KOPT-K1 (cell line): Measurements from ENCODE around the gene USP22.

Experiments
- H3K27ac ChIP-seq: fragments of 200-600 bp; sonication (generic); 2 replicates; pipeline ENCODE4 v1.5.1; 2016; ENCODE audit warnings: antibody characterized with exemption, mild to moderate bottlenecking, low read depth, low read length; ENCODE audit not compliant: poor library complexity, severe bottlenecking
- H3K36me3 ChIP-seq: fragments of 200-600 bp; sonication (generic); 2 replicates; pipeline ENCODE4 v1.5.1; 2017; ENCODE audit warnings: antibody characterized with exemption, mild to moderate bottlenecking, low read length, moderate library complexity; ENCODE audit not compliant: insufficient read depth
- H3K9me3 ChIP-seq: fragments of 200-600 bp; sonication (generic); 2 replicates; pipeline ENCODE4 v1.5.1; 2017; ENCODE audit warnings: antibody characterized with exemption, low read length, mild to moderate bottlenecking; ENCODE audit not compliant: insufficient read depth, poor library complexity, severe bottlenecking

Gene USP22

DNA sequence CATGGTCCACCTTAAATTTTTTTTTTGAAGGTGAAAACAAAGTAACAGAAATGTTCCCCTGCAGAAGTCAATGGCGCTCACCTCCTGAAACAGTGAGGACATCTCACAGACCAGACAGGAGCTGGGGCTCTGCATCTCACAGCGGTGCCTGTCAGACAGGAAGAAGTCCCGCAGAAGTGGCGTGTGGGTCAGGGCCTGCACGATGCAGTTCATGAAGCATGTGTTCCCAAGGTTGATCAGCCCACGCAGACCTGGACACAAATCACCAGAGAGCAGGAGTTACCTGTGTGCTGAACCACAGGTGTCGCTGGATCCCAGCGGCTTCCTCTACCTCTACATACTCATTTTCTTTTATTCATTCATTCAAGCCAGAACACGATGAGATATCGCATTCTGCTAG is 24.9 kb downstream of the USP22 start:
- Histone ChIP-seq H3K9me3 (no peaks in the 10 kb centered on the region), H3K36me3 (peaks cover 99% of the 10 kb centered on the region), H3K27ac (no peak overlapping the region)

DNA sequence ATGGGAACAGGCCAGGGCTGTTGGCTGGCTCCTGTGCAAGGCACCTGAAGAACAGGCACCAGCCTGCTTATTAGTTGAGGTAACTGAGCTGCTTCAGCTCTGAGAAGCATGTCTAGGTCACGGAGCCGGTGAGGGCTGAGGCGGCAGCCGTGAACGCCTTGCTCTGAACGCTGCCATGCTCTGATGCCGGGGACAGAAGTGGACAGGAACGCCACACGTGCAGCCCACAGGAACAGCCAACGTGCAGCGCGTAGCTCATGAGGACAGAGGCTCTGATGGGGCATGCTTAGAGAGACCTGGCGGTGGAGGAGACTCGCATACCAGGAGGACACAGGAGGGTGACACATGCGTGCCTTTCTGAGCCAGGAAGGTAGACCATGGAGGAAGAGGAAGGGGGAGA is 25.6 kb downstream of the USP22 start:
- H3K27ac ChIP-seq, result no peak overlapping the region
- H3K9me3 ChIP-seq, result no peaks in the 10 kb centered on the region
- H3K36me3 ChIP-seq, result peaks cover 99% of the 10 kb centered on the region

DNA sequence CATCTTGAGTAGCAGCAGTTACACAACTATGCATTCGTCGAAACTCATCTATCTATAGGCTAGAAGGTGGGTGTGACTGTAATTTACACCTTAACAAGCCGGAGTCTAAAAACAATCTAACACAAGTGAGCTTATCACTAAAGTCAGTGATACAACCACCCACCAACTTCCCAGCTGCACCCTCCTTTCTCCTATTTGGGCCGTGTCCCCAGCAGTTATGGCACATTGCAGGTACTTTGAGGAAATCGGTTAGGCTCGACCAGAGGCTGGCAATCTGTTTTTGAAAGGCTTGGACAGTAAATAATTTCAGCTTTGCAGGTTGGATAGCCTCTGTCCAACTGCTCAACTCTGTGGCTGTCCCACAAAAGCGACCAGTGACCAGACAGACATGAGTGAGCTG is 26.0 kb downstream of the USP22 start:
- peaks cover 100% of the 10 kb centered on the region for H3K36me3 ChIP-seq

DNA sequence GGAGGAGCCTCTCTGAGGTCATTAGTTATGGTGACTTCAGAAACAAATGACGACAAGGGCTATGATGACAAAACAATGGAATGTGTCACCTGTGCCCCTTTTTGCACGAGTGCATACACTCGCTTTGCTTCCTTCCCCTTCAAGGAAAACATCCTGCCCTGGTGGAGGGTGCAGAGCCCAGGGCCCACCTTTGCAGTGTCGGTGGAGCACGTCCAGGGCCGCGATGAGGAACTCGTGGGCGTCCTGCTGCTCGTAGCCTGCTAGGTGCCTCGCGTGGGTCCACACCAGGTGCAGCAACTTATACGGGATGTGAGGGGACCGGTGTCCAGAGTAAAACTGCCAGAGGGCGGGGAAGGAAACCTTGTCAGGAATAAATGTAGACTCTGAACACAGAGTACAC is 27.2 kb downstream of the USP22 start:
- Histone ChIP-seq H3K9me3 (no peaks in the 10 kb centered on the region), H3K27ac (no peak overlapping the region), H3K36me3 (peaks cover 100% of the 10 kb centered on the region)

More for the DNA sequence above, 26.0 kb downstream of the USP22 start:
- no peak overlapping the region for H3K27ac ChIP-seq
- H3K9me3 ChIP-seq, result no peaks in the 10 kb centered on the region

DNA sequence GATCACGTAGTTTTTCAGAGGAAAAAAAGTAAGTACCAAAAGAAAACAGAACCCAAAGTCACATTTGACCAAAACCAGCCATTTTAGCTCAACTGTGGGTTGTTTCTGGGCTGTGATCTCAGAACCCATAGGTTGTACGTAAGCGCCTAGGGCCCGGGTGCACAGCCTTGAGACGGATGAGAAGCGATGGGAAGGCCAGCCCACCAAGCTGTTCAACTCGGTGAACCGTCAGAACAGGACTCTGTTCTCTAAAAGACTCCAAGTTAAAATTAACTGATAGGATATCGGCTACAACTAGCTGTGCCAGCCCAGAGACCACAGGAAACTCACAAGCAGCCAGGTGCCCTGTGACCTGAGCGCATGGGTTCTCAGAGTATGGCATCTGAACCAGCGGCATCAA is 28.3 kb downstream of the USP22 start:
- H3K36me3 ChIP-seq, result peaks cover 100% of the 10 kb centered on the region
- no peak overlapping the region for H3K27ac ChIP-seq
- no peaks in the 10 kb centered on the region for H3K9me3 ChIP-seq

DNA sequence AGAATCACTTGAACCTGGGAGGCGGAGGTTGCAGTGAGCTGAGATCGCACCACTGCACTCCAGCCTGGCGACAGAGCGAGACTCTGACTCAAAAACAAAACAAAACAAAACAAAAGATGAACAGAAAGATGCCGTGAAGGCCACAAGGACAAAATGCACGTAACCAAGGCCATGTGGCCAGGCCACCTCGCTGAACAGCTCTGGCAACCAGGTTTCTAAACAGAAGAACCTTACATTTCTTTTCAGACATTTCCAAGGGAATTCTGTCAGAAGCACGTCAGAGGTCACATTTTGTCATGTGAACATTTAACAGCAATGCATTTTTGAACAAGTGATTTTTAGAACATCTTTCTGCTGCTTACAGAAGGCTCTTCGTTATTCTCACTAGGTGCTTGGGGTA is 28.8 kb downstream of the USP22 start:
- H3K27ac ChIP-seq, result no peak overlapping the region
- H3K36me3 ChIP-seq, result peaks cover 100% of the 10 kb centered on the region
- no peaks in the 10 kb centered on the region for H3K9me3 ChIP-seq

DNA sequence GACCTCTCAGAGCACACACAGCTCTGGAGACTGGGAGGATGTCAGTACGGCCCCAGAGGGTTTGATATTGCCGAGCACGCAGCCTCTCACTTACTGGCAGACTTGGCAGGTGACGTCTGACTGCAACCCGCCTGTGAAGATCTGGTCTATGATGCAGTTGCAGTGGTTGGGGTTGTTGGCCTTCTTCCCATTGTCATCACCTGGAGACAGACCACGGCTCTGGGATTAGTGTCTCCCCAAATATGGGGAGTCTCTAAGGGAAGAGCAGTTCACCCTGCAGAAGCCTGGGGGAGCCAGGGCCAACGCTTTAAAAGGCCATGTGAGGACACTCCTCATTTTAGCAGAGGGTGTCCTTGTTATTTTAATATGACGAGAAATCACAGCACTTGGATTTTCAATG is 30.1 kb downstream of the USP22 start:
- Histone ChIP-seq H3K9me3 (no peaks in the 10 kb centered on the region), H3K36me3 (peaks cover 100% of the 10 kb centered on the region), H3K27ac (no peak overlapping the region)

DNA sequence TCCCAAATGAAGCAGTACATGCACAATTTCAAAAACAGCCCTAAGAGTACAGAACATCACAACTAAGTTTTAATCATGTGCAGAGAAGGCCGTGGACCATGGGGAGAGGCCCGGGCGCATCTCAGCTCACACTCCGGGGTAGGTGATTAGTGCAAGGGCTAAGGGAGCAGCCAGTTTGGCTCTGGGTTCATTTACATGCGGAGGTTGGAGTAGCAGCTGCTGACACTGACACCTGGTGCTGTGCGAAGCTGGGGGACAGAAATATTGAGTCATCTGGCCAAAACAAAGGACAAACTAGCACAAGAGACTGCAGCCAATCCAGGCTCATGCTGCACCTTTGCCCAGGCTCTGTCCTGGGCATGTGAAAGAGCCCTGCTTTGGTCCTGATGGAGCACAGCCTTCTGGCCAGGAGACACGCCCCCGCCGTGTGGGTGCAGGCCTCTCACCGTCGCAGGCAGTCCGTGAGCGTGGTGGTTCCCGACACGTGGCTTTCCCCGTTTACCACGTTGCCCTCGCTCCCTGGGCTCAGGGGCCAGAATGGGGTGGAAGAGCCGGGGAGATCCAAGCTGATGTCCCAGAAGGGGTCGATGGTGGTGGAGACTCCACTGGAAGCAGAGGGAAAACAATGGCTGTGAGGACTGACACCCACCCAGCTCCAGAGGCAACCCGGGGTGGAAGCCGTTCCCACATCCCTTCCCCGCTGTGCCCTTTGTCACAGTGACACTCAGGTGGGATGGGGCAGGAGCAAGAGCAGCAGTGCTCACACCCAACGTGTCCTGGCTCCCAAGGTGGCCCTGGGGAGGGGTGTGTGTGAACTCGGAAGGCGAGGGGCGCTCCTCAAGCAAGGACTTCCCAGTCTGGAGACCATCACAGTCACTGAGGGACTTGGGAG is 31.9 kb downstream of the USP22 start:
- Histone ChIP-seq H3K9me3 (no peaks in the 10 kb centered on the region), H3K36me3 (peaks cover 100% of the 10 kb centered on the region), H3K27ac (no peak overlapping the region)

DNA sequence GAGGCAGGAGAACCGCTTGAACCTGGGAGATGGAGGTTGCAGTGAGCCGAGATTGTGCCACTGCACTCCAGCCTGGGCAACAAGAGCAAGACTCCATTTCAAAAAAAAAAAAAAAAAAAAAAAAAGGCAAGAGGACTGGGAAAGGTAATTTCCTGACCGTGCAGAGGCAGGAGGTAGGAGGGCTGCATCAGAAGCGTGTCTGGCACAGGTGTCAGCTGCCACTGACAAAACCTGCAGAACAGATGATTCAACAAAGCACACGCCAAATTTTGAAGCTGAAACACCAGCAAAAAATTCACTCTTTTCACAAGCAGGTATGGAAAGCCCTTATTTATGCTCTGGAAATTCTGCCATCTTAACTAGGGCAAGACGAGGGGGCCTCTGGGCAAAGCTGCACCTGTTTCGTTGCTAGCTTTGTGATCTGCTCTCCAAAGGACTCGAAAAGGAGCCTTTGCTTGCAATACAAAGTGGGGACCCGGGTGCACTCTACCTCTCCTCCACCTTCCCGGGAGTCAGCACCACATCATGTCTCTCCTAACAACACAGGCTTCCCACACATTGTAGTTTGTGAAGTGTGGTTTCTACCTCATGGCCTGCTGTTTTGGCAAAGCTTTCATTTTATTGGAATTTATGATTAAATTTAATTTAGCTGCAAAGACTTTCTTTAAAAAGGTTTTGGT is 33.7 kb downstream of the USP22 start:
- Histone ChIP-seq H3K9me3 (no peaks in the 10 kb centered on the region), H3K27ac (no peak overlapping the region), H3K36me3 (peaks cover 100% of the 10 kb centered on the region)

DNA sequence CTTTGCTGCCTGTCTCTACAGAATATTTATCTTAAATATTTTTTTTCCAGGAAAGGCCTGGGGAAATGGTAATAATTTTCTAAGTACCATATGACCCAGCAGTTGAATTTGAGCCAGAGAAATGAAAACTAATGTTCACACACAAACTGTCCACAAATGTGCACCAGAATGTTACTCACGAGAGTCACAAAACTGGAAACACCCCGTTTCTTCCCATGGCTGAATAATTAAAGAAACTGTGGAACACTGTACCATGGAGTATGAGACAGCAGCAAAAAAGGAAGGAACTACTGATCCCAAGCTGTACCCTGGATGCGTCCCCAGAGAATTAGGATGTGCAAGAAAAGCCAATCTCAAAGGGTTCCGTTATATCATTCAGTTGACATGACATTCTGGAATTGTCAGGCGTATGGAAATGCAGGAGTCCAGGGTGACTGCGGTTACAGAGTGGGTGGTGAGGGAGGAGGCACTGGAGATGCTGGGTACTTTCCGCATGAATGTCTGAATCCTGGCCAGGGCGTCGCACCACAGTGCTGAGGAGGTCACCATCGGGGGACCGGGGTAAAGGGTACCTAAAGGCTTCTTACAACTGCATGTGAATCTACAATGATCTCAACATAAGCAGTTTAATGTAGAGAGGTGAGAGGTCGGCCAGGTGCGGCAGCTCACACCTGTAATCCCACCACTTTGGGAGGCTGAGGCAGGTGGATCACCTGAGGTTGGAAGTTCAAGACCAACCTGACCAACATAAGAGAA is 34.5 kb downstream of the USP22 start:
- peaks cover 100% of the 10 kb centered on the region for H3K36me3 ChIP-seq
- H3K27ac ChIP-seq, result no peak overlapping the region
- no peaks in the 10 kb centered on the region for H3K9me3 ChIP-seq

DNA sequence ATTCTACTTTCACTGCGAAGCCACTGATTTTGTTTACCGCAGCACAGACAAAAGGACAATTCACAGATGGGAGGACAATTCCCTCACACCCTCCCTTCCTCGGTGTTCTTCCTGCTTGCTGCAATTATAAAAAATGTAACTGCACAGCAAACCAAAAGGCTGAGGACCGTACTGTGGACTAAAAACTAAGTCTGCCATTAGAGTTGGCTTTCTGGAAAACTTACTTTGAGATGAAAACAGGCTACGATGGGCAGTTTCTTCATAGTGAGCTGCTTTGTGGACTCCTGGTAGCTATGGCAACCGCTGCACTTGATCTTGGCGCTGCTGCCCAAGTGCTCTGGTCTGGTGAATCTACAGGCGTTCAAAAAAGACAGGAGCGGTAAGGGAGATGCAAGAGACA is 35.2 kb downstream of the USP22 start:
- Histone ChIP-seq H3K27ac (no peak overlapping the region), H3K9me3 (no peaks in the 10 kb centered on the region), H3K36me3 (peaks cover 100% of the 10 kb centered on the region)

DNA sequence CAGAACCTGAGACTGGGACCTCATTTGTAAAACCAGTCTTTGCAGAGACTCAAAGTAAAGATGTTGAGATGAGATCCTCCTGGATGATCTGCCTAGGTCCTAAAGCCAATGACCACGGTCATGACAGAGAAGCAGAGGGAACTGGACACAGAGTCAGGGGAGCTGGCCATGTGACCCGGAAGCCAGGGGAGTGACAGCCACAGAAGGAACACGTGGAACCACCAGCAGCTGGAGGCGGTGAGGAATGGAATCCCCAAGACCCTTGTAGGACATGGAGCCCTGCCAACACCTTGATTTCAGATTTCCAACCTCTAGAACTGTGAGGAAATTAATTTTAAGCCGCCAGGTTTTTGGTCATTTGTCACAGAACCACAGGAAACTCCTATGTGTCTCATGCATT is 37.0 kb downstream of the USP22 start:
- no peaks in the 10 kb centered on the region for H3K9me3 ChIP-seq
- H3K27ac ChIP-seq, result no peak overlapping the region
- H3K36me3 ChIP-seq, result peaks cover 100% of the 10 kb centered on the region

DNA sequence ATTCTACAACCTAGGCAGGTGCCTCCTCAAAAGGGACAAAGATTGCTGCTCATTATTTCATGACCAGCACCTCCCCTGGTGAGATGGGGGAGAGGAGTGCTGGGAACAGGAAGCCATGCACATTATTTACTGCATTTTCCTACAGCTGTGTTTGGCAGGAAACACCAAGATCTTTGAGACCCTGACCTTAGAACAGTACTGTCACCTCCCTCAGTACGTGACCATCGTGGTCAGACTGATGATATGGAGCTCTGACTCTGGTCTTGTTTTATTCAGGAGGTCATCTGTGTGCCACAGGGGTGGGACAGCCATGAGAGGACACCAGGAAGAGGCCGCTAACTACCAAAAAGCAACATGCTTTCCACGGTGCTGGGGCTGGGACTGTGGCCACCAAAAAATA is 37.4 kb downstream of the USP22 start:
- H3K27ac ChIP-seq, result no peak overlapping the region
- peaks cover 100% of the 10 kb centered on the region for H3K36me3 ChIP-seq
- no peaks in the 10 kb centered on the region for H3K9me3 ChIP-seq

DNA sequence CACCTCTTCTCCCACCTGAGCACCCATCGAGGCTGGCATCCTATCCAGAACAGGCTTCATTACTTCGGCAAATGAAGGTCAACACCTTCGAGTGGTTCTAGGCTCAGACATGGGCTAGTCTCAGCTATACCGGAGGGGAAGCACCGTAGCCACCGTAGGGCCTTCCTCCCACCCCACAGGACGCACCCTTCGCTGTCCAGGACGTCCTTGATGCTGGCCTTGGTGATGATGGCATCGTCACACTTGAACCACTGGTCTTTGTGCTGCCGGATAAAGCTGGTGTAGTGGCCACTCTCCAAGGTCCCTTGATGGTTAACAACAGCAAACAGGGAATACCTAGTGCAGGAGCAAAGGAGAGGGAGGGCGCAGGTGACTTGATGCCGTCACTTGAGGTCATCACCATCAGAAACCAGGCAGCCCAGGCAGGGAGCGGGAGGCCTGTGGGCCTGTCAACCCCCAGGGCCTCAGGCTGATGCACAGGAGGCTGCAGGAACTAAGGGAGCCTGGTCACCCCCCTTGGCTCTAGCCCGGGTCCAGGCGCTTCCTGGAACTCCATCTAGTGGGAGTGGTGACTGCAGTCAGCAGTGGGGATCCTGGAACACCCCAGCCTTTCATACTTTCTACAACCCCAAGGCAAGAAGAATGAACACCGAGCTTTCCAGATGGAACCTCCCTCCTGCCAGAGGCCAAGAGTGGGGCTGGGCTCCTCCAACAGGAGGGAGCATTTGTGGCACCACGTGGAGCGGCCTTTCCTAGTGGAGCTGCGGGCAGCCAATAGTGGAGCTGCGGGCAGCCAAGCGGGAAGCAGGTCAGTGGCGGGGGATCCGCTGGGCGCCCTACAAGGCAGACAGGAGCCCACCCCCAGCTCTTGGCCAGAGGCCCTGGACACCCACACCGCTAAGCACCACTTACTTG is 38.5 kb downstream of the USP22 start:
- H3K36me3 ChIP-seq, result peaks cover 100% of the 10 kb centered on the region
- H3K9me3 ChIP-seq, result no peaks in the 10 kb centered on the region
- H3K27ac ChIP-seq, result no peak overlapping the region
